ENCODE results near the gene SPACA4.

GRCh38 chr19:48619692-48620585 lies 13.4 kb downstream of the SPACA4 start:
- TF ChIP-seq YY1 (IDR thresholded peaks at IDR 0.05; ENCODE audit: insufficient read depth, insufficient read length) (no peak), ZNF274 (IDR thresholded peaks at IDR 0.05; ENCODE audit: low read depth, low read length) (no peak)

Measured in NT2/D1 (cell line).